ENCODE data around the gene TSPAN31. TPM values are rescaled to one million over a fixed set of nuclear protein-coding genes. Genes with fewer than 3 reads are reported as not detected.
A peak's percentile ranks its signal among the peaks of the same experiment; 100 is the strongest.

The TSPAN31 gene
- total RNA-seq, 1 donor from 2014 or later, result 109 TPM

- H3K4me3 ChIP-seq (ENCODE audit: low read depth, low read length), result no peak overlapping the region
- peaks cover 3% of the 10 kb centered on the region for H3K36me3 ChIP-seq (ENCODE audit: control insufficient read depth, insufficient read depth, low read length)
- DNase-seq (ENCODE audit: low read depth) (no peak), FAIRE-seq (no peak)
- TF ChIP-seq CTCF (IDR thresholded peaks at IDR 0.05; ENCODE audit: insufficient read depth, low read length, severe bottlenecking), result no peak
- peaks cover 2% of the 10 kb centered on the region for H3K27me3 ChIP-seq (ENCODE audit: control insufficient read depth, insufficient read depth, low read length)
Observed at GRCh38 chr12:57724936-57725740, 19.7 kb upstream of the TSPAN31 start.

- Histone ChIP-seq H3K36me3 (ENCODE audit: control insufficient read depth, insufficient read depth, low read length) (peaks cover 1% of the 10 kb centered on the region), H3K4me3 (ENCODE audit: low read depth, low read length) (peak overlapping the region; percentile 92), H3K27me3 (ENCODE audit: control insufficient read depth, insufficient read depth, low read length) (peaks cover 2% of the 10 kb centered on the region)
- FAIRE-seq, result no peak
- no peak for TF ChIP-seq CTCF (IDR thresholded peaks at IDR 0.05; ENCODE audit: insufficient read depth, low read length, severe bottlenecking)
- no peak for DNase-seq (ENCODE audit: low read depth)
Observed at GRCh38 chr12:57725851-57726150, 19.0 kb upstream of the TSPAN31 start.

- peaks cover 5% of the 10 kb centered on the region for H3K27me3 ChIP-seq (ENCODE audit: control insufficient read depth, insufficient read depth, low read length)
- DNase-seq (ENCODE audit: low read depth), result peak; percentile 67
Observed at GRCh38 chr12:57726151-57726883, 18.5 kb upstream of the TSPAN31 start.

GRCh38 chr12:57726884-57727757, 17.7 kb upstream of the TSPAN31 start:
- peak; percentile 51 for TF ChIP-seq CTCF (IDR thresholded peaks at IDR 0.05; ENCODE audit: insufficient read depth, low read length, severe bottlenecking)
- DNase-seq (ENCODE audit: low read depth) (no peak), FAIRE-seq (no peak)
- Histone ChIP-seq H3K4me3 (ENCODE audit: low read depth, low read length) (peak overlapping the region; percentile 92), H3K27me3 (ENCODE audit: control insufficient read depth, insufficient read depth, low read length) (peaks cover 5% of the 10 kb centered on the region), H3K36me3 (ENCODE audit: control insufficient read depth, insufficient read depth, low read length) (no peaks in the 10 kb centered on the region)

More at GRCh38 chr12:57726151-57726883, 18.5 kb upstream of the TSPAN31 start:
- H3K4me3 ChIP-seq (ENCODE audit: low read depth, low read length), result peak overlapping the region; percentile 92
- H3K36me3 ChIP-seq (ENCODE audit: control insufficient read depth, insufficient read depth, low read length), result no peaks in the 10 kb centered on the region
- FAIRE-seq, result no peak
- TF ChIP-seq CTCF (IDR thresholded peaks at IDR 0.05; ENCODE audit: insufficient read depth, low read length, severe bottlenecking), result peak; percentile 95

GRCh38 chr12:57727758-57728395, 17.0 kb upstream of the TSPAN31 start:
- Histone ChIP-seq H3K27me3 (ENCODE audit: control insufficient read depth, insufficient read depth, low read length) (peaks cover 5% of the 10 kb centered on the region), H3K36me3 (ENCODE audit: control insufficient read depth, insufficient read depth, low read length) (no peaks in the 10 kb centered on the region), H3K4me3 (ENCODE audit: low read depth, low read length) (no peak overlapping the region)
- FAIRE-seq, result no peak
- TF ChIP-seq CTCF (IDR thresholded peaks at IDR 0.05; ENCODE audit: insufficient read depth, low read length, severe bottlenecking), result no peak
- DNase-seq (ENCODE audit: low read depth), result no peak
